ENCODE measurements around the gene KRIT1. TPM values are rescaled to one million over a fixed set of nuclear protein-coding genes. Genes with fewer than 3 reads are reported as not detected.
A peak's percentile ranks its signal among the peaks of the same experiment; 100 is the strongest.
"Not testable (repeated sequence)": the region's sequence is repeated elsewhere in the genome, so short reads cannot be mapped to it uniquely, and the experiment has no call there.

The KRIT1 gene
- total RNA-seq, 1 donor from 2014 or later: 94.5 TPM

DNA sequence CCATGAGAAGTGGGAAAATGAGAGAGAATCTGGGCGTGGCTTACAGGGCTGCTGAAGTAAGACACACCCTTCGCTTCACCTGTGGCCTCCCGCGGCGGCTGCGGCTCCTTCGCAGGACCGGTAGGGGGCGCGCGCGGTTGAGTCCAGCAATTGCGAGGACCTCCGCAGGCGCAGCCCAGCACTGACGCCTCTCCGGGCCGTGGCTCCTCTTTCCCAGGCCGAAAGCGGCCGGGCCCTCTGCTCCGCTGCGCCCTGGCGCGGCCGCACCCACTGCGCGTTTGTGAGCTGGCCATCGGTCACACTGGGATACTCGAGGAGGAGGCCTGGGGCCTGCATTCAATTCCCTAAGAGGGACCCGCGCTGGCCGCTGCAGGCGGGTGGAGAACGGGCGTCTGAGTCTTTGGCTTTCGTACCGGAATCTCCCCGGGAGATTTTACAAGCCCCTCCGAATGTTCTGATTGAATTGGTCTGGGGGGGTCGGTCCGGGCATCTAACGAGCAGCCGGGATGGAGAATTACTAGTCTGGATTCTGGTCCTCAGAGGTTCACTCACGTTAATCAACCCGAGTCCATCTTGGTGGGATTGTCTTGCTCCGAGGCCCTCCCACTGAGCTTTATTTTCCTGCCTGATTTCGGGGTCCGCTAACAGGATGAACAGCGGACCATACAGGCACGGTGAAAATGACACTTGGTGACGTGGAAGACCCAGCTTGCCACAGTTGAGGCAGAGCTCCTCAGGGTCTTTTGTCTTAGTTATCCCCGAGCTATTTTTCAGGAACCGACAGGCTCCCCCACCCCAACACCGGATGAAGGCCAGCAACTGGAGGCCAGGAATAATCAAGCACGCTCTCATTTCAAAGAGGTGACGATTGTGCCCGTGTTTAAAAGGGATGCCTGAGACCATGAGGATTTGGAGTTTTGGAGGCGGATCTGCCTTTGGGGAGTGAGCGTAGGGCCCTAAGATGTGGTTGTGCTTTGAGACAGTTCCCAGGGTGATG, 66.5 kb downstream of the KRIT1 start, which contains the start of gene LRRD1:
TSS of gene LRRD1 (minus strand) at position 215 of the 997 bp plus-strand sequence. CDS start 13,940 bp downstream, outside the sequence.
- no peaks in the 10 kb centered on the region for H3K9me3 ChIP-seq
- H3K36me3 ChIP-seq: no peaks in the 10 kb centered on the region
- TF ChIP-seq POLR2AphosphoS5 (IDR thresholded peaks at IDR 0.05; ENCODE audit: insufficient read depth in 1 of 2, low read depth in 1 of 2): peak; percentile 65 to 68
- no peak for TF ChIP-seq POLR2A (IDR thresholded peaks at IDR 0.05)
- TF ChIP-seq CTCF (IDR thresholded peaks at IDR 0.05): peak; percentile 91 to 94 (median 93)
- H3K4me1 ChIP-seq: peaks cover 6% of the 10 kb centered on the region
- H3K27ac ChIP-seq: peak within 1 kb of the TSS; percentile 86
- intact Hi-C loops (cut with DNase I): no loop called here
- H3K4me3 ChIP-seq: peak within 1 kb of the TSS; percentile 50 to 72
- H3K27me3 ChIP-seq: no peaks in the 10 kb centered on the region
- peak in 1 of 2 donors; percentile 87 for DNase-seq (ENCODE audit: extremely low spot score in 2 of 2)

- Histone ChIP-seq H3K9me3 (no peaks in the 10 kb centered on the region), H3K27me3 (no peaks in the 10 kb centered on the region), H3K4me1 (peaks cover 6% of the 10 kb centered on the region), H3K27ac (no peak overlapping the region), H3K4me3 (no peak overlapping the region), H3K36me3 (no peaks in the 10 kb centered on the region)
- intact Hi-C loops (cut with DNase I): no loop called here
- DNase-seq (ENCODE audit: extremely low spot score in 2 of 2): no peak
- no peak for TF ChIP-seq POLR2A (IDR thresholded peaks at IDR 0.05)
- no peak for TF ChIP-seq POLR2AphosphoS5 (IDR thresholded peaks at IDR 0.05; ENCODE audit: insufficient read depth in 1 of 2, low read depth in 1 of 2)
- TF ChIP-seq CTCF (IDR thresholded peaks at IDR 0.05): no peak
These were observed 68.4 kb downstream of the KRIT1 start for GRCh38 chr7:92177362-92177761.

DNA sequence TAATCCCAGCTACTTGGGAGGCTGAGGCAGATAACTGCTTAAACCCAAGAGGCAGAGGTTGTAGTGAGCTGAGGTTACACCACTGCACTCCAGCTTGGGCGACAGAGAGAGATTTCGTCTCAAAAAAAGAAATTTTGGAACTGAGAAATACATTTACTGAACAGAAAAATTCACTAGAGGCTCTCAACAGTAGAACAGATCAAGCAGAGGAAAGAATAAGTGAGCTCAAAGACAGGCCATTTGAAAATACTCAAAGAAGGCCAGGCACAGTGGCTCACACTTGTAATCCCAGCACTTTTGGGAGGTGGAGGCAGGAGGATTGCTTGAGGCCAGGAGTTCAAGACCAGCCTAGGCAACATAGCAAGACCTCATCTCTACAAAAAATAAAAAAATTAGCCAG, 76.2 kb downstream of the KRIT1 start:
- H3K27me3 ChIP-seq; DNase-seq (ENCODE audit: extremely low spot score in 2 of 2); H3K4me1 ChIP-seq; H3K27ac ChIP-seq; intact Hi-C loops (cut with DNase I); H3K9me3 ChIP-seq; H3K36me3 ChIP-seq; H3K4me3 ChIP-seq: not testable (repeated sequence)

- Histone ChIP-seq H3K36me3 (no peaks in the 10 kb centered on the region), H3K4me3 (no peak overlapping the region), H3K27me3 (no peaks in the 10 kb centered on the region), H3K9me3 (no peaks in the 10 kb centered on the region), H3K27ac (no peak overlapping the region), H3K4me1 (no peaks in the 10 kb centered on the region)
- no peak for TF ChIP-seq POLR2AphosphoS5 (IDR thresholded peaks at IDR 0.05; ENCODE audit: insufficient read depth in 1 of 2, low read depth in 1 of 2)
- TF ChIP-seq POLR2A (IDR thresholded peaks at IDR 0.05): no peak
- no peak for TF ChIP-seq CTCF (IDR thresholded peaks at IDR 0.05)
- intact Hi-C loops (cut with DNase I): no loop called here
- DNase-seq (ENCODE audit: extremely low spot score in 2 of 2): no peak
These were observed 84.4 kb downstream of the KRIT1 start for GRCh38 chr7:92161271-92161670.

GRCh38 chr7:92158660-92159575, 86.8 kb downstream of the KRIT1 start:
- no peaks in the 10 kb centered on the region for H3K36me3 ChIP-seq
- no peaks in the 10 kb centered on the region for H3K27me3 ChIP-seq
- TF ChIP-seq POLR2A (IDR thresholded peaks at IDR 0.05): no peak
- TF ChIP-seq POLR2AphosphoS5 (IDR thresholded peaks at IDR 0.05; ENCODE audit: insufficient read depth in 1 of 2, low read depth in 1 of 2): no peak
- no peak for TF ChIP-seq CTCF (IDR thresholded peaks at IDR 0.05)
- DNase-seq (ENCODE audit: extremely low spot score in 2 of 2): no peak
- H3K27ac ChIP-seq: peak overlapping the region; percentile 1
- intact Hi-C loops (cut with DNase I): no loop called here
- no peak overlapping the region for H3K4me3 ChIP-seq
- H3K4me1 ChIP-seq: no peaks in the 10 kb centered on the region
- no peaks in the 10 kb centered on the region for H3K9me3 ChIP-seq
